Fibroblast of skin of back (primary cell): ENCODE measurements around the gene ANP32A.

Experiments used
- DNase-seq: peaks from one replicate; pipeline ENCODE4 v3.0.0-alpha.2; 2013

ANP32A gene

DNA sequence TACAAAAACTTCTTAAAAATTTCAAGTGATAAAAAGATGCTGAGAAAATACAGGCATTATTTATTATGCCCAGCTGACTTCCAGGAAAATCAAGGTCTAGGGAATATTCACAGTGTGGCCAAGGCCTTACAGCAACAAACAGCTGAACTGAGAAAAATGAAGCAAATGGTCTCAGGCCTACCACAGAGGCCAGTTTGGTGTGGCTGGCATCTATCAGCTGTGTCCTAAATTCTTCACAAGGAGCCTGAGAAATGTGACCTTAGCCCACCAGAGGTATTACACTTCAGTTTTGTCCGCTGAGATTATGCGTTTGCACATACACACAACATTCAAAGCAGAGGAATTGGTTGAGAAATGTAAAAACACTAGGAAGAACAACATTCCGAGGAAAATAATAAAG, 77.4 kb downstream of the ANP32A start:
- no peak for DNase-seq

DNA sequence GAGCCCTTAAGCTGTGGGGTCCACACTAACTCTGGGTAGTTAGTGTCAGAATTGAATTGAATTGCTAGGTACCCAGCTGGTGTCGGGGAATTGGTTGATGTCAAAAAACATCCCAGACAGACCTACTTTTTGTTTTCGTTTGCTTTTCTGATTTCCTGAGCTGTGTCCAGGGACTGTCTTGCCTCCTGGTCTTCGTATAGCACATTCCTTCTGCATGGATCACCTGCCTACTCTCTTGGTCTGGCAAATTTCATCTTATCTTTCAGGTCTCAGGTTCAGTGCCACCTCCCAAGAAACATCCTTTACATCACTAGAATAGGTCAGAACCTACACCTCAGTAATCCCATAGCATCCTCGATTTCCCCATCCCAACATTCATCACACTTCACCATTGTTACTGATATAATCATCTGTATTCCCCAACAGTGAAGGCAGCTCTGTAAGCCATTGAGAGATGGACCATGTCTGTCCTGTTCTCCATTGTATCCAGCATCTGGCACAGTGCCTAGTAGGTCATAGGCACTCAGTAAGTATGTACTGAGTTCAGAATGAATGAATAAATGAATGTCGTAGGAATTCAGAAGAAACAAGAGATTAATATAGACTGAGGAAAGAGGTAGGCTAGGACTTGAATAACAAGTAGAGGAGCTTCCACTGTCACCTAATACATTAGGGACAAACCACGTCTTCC, 81.2 kb downstream of the ANP32A start:
- no peak for DNase-seq

DNA sequence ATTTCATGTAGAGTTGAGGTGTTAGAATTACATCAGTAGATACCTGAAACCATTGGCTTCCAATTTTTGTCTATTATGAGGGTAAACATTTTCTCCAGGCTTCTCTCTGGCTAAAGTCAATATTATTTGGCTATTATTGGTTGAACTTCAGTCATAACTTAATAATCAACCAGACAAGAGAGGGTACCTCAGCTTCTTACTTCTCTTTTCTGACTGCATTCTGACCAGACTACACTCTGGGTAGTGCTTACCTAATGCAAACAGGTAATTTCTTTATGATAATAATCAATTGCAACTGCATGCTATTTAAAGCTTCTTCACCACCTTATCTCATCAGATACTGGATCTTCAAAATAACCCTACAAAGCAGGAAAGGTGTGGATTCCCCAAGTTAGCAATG, 85.1 kb downstream of the ANP32A start:
- no peak for DNase-seq

DNA sequence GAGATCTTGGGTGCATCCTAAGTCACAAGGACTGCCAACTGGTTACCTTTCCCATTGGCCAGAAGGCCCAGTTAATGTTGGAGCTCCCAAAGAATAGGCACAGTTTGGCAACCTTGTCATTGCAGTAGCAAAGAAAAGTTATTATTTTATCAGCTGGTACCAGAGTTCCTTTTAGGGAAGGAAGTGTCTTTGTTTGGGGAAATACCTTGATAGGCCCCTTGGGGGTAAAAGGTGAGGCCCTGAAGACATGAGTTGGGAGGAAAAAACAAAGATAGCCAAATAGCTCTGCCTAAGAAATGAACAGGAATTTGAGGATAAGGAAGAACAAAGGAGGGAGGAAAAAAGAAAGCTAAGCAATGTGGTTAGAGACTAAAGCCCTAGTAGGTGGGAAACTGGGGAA, 85.8 kb downstream of the ANP32A start:
- DNase-seq: no peak

DNA sequence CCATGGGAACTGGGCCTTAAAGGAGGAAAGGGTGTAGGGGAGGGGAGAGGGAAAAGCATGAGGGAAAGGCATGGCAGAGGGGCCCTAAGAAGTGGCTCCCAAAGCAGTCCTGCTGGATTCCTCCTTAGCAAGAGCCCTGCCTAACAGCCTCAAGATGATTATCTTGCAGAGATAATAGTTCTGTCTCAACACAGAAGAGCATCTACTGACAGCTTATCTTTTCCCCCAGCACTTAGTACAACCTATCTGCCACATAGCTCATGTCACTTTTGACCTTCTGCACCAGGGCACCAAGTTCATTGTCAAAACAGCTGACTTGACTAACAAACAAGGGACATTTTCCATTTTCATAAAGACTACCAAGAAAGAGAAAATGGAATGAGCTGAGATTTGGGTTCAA, 86.3 kb downstream of the ANP32A start:
- DNase-seq: no peak

DNA sequence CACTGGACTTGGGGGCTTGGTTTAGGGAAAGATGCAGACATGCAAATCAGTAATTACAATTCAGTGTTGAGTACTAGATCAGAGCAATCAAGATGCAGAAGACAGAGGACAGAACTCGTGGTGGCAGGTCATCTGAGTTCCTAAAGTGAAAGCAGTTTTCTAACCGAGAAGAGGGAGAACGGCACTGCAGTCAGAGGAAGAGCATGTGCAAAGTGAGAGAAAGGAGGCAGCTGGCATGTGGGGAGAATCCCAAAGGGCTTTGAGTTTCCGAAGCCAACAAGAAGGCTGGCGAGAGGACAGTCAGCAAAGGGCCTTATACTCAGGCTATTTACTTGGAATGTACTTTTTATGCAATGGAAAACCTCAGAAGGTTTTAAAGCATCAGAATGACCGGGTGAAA, 87.0 kb downstream of the ANP32A start:
- DNase-seq: peak; percentile 15

DNA sequence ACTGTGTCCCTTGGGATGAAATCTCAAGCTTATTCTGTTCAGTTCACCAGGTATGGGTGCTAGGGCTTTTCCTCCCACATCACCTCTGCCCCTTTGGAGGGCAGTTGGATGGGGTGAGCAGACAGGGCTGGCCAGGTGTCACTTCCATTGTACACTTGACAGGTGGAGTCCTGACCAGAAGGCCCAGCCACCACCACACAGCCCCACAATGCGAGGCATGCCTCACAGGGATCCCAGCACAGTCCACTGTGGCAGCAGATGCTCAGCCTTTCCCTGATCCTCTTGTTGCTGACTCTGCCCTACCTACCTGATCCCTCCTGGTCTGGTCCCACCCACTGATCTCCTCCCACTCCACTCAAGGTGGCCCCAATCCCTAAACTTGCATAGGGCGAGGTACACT, 88.2 kb downstream of the ANP32A start:
- DNase-seq: no peak

DNA sequence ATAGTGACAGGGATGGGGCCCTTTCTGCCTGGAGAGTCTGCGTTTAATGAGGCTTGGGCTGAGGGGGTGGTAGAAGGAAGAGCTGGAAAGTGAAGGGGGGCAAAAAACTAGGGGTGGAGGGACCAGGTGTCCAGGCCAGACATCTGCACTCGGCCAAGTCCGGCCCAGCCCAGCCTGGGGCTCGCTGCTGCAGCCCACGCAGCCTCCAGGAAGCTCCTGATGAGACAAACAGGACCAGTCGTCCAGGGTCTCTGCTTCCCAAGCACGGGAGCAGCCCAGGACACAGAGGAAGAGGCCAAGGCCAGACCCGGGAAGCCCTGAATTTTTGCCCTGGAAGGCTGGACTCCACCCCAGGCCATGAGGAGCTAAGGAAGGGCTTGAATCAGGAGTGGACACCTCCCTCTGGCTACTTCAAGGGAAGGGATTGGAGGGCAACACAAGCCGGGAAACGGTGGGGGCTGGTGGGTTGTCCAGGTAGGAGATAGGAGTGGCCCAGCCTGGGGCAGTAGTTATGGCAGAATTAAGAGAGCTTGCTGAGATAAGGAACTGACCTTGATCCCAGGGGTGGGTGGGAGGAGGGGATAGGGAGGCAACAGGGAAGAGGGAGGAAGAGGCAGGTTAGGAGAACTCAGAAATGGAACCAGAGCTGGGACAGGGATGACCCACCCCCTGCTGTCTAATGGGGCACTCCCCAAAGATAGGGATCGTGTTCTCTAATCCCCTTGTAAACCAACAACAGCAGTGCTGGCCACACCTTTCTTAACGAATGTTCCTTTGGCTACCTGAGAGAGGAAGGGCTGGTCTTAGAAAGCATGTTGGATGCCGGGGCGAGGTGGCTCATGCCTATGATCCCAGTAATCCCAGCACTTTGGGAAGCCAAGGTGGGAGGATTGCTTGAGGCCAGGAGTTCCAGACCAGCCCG, 89.5 kb downstream of the ANP32A start:
- DNase-seq: no peak

DNA sequence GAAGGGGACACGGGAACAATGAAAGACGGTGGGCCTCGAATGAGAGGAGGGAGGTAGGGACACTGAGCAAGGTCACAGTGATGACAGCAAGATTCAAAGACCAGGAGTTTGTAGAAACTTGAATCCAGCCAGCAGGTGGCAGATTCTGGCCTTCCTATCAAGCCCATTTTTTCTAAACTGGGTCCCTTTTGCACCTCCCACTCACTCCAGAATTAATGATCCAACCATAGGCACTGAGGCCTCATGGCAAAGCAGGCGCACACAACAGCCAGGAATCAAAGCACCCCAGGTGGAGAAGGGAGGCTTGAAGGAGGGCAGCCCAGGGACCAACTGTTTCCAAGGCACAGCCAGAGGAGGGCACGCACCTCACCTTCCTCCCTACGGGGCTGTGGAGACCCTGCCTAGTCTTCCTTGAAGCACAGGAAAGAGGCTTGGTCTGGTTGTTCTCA, 90.2 kb downstream of the ANP32A start:
- DNase-seq: peak; percentile 42

DNA sequence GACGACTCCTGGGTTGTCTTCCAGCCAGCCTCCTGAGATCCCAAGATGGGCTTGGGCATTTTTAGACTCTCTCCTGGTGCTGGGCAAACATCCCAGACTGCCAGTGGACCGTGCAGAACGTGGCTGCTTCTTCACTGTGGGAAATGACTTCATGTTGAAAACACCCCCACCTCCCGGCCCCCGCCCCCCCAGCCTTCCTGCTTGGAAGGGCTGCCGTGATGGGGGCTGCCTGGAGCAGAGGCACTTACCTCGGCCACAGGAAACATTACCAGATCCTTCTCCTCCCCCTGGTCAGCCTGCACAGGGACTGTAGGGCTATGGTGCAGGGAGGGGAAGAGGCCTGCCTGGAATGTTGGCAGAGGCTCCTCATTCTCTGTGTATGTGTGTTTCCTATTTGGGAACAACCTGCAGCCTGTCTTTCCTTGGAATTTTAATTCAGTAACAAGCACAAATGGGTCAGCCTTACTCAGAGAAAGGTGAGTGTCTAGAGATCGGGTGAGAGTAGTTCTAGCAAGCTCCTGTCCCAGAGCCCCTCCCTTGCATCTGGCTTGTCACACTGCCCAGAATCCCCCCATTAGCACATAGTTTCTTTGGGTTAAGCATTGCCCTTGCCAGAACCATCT, 90.8 kb downstream of the ANP32A start:
- peak; percentile 57 for DNase-seq
